ENCODE measurements around the gene GLB1L3. TPM values are rescaled to one million over a fixed set of nuclear protein-coding genes. Genes with fewer than 3 reads are reported as not detected.

GLB1L3 gene
- total RNA-seq, 4 donors from 2014 or later: not detected

DNA sequence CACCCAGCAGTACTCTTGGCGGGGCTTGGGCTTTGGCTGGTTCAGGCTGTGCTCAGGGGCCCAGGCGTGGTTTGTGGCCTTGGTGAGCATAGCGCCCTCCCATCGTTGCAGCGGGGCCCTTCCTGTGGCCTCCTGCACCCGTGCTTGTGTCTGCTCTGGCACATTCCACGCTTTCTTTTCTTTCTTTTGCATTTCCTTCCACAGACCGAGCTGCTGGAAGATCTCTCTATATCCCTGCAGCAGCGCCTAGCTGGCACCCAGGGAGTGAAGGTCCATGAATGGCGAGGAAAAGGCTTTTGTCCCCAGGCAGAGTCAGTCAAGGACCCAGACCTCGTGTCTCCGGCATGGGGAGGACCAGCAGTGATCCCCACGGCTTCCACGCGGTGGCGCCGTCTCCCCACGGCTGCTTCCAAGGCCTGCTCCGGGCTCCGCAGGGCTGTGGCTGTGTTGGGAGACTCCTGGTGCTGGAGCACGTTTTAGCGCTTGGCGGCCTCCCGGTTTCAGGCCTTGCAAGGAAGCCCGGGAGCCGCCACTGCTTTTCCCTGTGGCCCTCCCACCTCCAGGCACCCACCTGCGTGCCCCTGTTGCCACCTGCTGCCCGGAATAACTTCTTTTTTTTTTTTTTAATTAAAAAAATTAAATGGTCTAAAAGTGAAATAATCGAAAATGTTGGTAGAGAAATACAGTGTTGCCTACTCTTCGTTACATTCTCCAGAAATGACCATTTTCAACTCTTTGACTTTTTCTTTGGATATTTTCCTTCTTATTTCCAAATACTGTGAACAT lies 84.1 kb downstream of the GLB1L3 start:
- Histone ChIP-seq H3K4me3 (no peak overlapping the region), H3K36me3 (no peaks in the 10 kb centered on the region), H3K27me3 (no peaks in the 10 kb centered on the region), H3K27ac (no peak overlapping the region), H3K4me1 (peaks cover 0 to 7% (median 3%) of the 10 kb centered on the region in 4 donors), H3K9me3 (no peaks in the 10 kb centered on the region)
- TF ChIP-seq EP300 (IDR thresholded peaks at IDR 0.05): no peak
- TF ChIP-seq POLR2A (IDR thresholded peaks at IDR 0.05): no peak
- TF ChIP-seq, protein P1, sequence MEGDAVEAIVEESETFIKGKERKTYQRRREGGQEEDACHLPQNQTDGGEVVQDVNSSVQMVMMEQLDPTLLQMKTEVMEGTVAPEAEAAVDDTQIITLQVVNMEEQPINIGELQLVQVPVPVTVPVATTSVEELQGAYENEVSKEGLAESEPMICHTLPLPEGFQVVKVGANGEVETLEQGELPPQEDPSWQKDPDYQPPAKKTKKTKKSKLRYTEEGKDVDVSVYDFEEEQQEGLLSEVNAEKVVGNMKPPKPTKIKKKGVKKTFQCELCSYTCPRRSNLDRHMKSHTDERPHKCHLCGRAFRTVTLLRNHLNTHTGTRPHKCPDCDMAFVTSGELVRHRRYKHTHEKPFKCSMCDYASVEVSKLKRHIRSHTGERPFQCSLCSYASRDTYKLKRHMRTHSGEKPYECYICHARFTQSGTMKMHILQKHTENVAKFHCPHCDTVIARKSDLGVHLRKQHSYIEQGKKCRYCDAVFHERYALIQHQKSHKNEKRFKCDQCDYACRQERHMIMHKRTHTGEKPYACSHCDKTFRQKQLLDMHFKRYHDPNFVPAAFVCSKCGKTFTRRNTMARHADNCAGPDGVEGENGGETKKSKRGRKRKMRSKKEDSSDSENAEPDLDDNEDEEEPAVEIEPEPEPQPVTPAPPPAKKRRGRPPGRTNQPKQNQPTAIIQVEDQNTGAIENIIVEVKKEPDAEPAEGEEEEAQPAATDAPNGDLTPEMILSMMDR (IDR thresholded peaks at IDR 0.05): peak; percentile 73 to 85 (median 81)
- peak; percentile 56 to 70 for DNase-seq (ENCODE audit: low spot score in 2 of 2)
- 23 to 24% methylated on average over 30 of the region's 30 CpGs for WGBS, 2 donors

DNA sequence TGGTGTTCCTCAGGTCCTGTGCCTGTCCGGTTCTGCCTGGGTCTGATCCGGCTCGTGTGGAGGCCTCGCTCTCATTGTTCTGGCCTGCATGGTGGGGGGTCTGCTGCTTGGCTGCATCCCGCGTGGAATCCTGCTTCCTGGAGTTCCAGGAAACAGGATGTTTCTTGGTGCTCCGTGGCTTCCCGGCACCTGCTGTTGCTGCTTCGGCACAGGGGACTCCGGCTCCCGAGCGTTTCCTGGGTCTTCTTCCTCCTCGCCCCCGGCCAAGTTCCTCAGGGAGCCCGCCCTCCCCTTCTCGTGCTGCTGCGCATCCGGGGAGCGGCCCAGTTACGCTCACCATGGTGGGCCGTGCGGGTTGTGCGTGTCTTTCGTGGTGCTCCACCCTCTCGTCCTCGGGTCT lies 85.5 kb downstream of the GLB1L3 start:
- TF ChIP-seq EP300 (IDR thresholded peaks at IDR 0.05) (no peak), POLR2A (IDR thresholded peaks at IDR 0.05) (no peak)
- TF ChIP-seq, protein P1 (IDR thresholded peaks at IDR 0.05): no peak
- H3K4me3 ChIP-seq: no peak overlapping the region
- whole genome bisulfite sequencing, 2 donors: 73 to 75% methylated on average over 24 to 26 of the region's 26 CpGs
- DNase-seq (ENCODE audit: low spot score in 2 of 2): no peak
- no peaks in the 10 kb centered on the region for H3K9me3 ChIP-seq
- no peak overlapping the region for H3K27ac ChIP-seq
- H3K4me1 ChIP-seq: peaks cover 0 to 7% (median 3%) of the 10 kb centered on the region in 4 donors
- H3K27me3 ChIP-seq: no peaks in the 10 kb centered on the region
- no peaks in the 10 kb centered on the region for H3K36me3 ChIP-seq

DNA sequence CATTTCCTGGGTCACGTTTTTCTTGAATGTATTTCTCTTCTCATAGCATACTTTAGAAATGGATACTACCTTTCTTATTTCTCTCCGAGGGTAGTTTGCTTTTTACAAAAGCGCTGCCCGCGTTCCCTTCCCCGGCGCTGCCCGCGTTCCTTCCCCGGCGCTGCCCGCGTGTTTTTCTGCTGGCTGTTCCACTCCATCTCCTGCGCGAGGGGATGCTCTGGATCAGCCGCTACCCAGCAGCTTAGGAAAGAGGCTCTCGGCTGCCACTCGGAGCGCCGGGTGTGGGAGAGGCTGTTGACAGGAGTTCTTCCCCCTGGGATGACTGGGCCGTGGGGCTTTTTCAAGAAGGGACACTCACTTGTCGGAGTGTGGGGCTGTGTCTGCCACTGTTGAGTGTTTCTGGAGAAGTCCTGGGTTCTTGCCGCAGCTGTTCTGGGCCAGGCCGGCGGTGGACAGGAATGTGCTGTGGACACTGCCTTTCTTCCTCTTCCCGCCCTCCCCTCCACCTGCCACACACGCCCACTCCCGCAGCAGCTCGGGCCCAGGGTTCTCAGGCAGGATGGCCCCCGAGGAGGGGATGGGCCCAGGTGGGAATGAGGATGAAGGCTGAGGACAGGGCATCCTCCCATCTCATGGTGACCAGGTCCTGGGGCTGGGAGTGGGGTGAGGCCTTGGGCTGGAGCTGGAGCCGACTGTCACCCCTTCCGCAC lies 86.2 kb downstream of the GLB1L3 start:
- no peak for DNase-seq (ENCODE audit: low spot score in 2 of 2)
- Histone ChIP-seq H3K4me3 (no peak overlapping the region), H3K27me3 (no peaks in the 10 kb centered on the region), H3K4me1 (peaks cover 0 to 7% (median 3%) of the 10 kb centered on the region in 4 donors), H3K27ac (no peak overlapping the region), H3K9me3 (no peaks in the 10 kb centered on the region), H3K36me3 (no peaks in the 10 kb centered on the region)
- TF ChIP-seq EP300 (IDR thresholded peaks at IDR 0.05) (no peak), POLR2A (IDR thresholded peaks at IDR 0.05) (no peak)
- TF ChIP-seq, protein P1 (IDR thresholded peaks at IDR 0.05): no peak
- WGBS, 2 donors: 87 to 91% methylated on average over 32 of the region's 32 CpGs

DNA sequence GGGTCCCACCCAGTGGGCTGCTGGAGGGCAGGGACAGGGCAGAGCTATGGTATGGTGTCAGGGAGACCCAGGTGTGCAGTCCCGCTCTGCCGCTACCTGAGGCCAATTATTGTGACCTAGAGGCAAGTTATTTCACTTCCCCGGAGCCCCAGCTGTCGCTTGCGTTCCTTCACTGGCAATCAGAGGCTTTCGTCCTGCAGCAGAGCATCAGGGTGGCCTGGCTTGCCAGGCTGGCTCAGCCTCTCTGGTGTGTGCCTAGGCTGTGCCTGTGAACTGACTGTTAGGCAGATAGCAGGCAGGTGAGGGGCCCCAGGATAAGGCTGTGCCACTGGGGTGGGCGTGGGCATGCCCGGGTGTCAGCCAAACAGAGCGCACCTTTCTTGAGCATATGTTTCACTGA lies 87.0 kb downstream of the GLB1L3 start:
- H3K27ac ChIP-seq: no peak overlapping the region
- no peak for DNase-seq (ENCODE audit: low spot score in 2 of 2)
- H3K4me1 ChIP-seq: peaks cover 0 to 7% (median 3%) of the 10 kb centered on the region in 4 donors
- H3K36me3 ChIP-seq: no peaks in the 10 kb centered on the region
- TF ChIP-seq POLR2A (IDR thresholded peaks at IDR 0.05): no peak
- TF ChIP-seq EP300 (IDR thresholded peaks at IDR 0.05): no peak
- TF ChIP-seq, protein P1 (IDR thresholded peaks at IDR 0.05): no peak
- no peak overlapping the region for H3K4me3 ChIP-seq
- 93 to 95% methylated on average over 9 of the region's 9 CpGs for WGBS, 2 donors
- H3K9me3 ChIP-seq: no peaks in the 10 kb centered on the region
- H3K27me3 ChIP-seq: no peaks in the 10 kb centered on the region

DNA sequence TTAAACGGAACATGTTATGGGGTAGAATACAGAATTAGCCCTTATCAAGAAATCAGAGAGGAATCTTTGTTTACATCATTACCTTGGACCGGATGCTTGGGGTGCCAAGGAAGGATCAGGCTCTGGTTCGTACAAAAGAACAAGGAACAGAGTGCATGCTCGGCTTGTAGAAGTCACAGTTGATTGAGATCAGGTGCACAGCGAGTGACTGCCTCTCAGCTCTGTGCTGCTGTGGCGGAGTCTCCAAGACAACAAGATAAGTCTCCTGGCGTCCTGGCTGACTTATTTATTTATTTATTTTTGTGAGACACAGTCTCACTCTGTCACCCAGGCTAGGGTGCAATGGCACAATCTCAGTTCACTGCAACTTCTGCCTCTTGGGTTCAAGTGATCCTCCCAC lies 87.4 kb downstream of the GLB1L3 start:
- WGBS, 2 donors: 81 to 86% methylated on average over 7 of the region's 7 CpGs
- TF ChIP-seq EP300 (IDR thresholded peaks at IDR 0.05) (no peak), POLR2A (IDR thresholded peaks at IDR 0.05) (no peak)
- TF ChIP-seq, protein P1 (IDR thresholded peaks at IDR 0.05): no peak
- Histone ChIP-seq H3K4me1 (peaks cover 0 to 7% (median 3%) of the 10 kb centered on the region in 4 donors), H3K4me3 (no peak overlapping the region), H3K27me3 (no peaks in the 10 kb centered on the region), H3K27ac (no peak overlapping the region), H3K36me3 (no peaks in the 10 kb centered on the region), H3K9me3 (no peaks in the 10 kb centered on the region)
- no peak for DNase-seq (ENCODE audit: low spot score in 2 of 2)
